HEK293 (cell line): ENCODE data around the gene C1QL4.

Experiments used
- CTCF ChIA-PET: fragments of 350-600 bp; formaldehyde crosslinking; extraction: SDS; loops from one replicate; lab custom pipeline; 2021; ENCODE audit warnings: antibody characterized with exemption; lab: Yijun Ruan, JAX
- POLR2A ChIA-PET: fragments of 300-600 bp; formaldehyde crosslinking; extraction: SDS; loops from one replicate; lab custom pipeline; 2020; ENCODE audit warnings: antibody characterized with exemption, inconsistent platforms; lab: Yijun Ruan, JAX
- H3K27ac ChIP-seq: fragments of 200-500 bp; sonication (Bioruptor generic); 2 replicates; pipeline ENCODE4 v1.5.1; 2014; ENCODE audit warnings: low read depth, low read length, control low read depth, inconsistent platforms; ENCODE audit errors: extremely low read depth
- H3K36me3 ChIP-seq, 2 experiments: fragments of 200-500 bp in 1 of 2; sonication (Bioruptor generic) in 1 of 2; 1 replicate in 1 of 2; 2 replicates in 1 of 2; pipeline ENCODE4 v1.5.1; 2014 to 2017; ENCODE audit warnings: inconsistent platforms in 2 of 2, low read length in 2 of 2; ENCODE audit not compliant: control insufficient read depth in 2 of 2, insufficient read depth in 1 of 2
- H3K4me1 ChIP-seq: fragments of 200-500 bp; sonication (Bioruptor generic); 2 replicates; pipeline ENCODE4 v1.5.1; 2014; ENCODE audit warnings: mild to moderate bottlenecking, low read length, inconsistent platforms; ENCODE audit not compliant: control insufficient read depth, insufficient read depth
- H3K4me3 ChIP-seq: 2 replicates; pipeline ENCODE4 v1.5.1; 2011; ENCODE audit warnings: low read depth, mild to moderate bottlenecking, control low read depth, low read length, moderate library complexity
- H3K9me3 ChIP-seq: fragments of 200-500 bp; sonication (Bioruptor generic); 2 replicates; pipeline ENCODE4 v1.5.1; 2014; ENCODE audit warnings: low read depth, low read length, inconsistent platforms; ENCODE audit not compliant: control insufficient read depth, insufficient read depth
- EGR2 ChIP-seq: fragments of 450-650 bp; formaldehyde crosslinking; IDR thresholded peaks from 2 replicates; pipeline ENCODE4 v1.5.1; 2016; ENCODE audit warnings: low read depth, missing biosample characterization, missing genetic modification characterization
- GLIS1 ChIP-seq: fragments of 450-650 bp; formaldehyde crosslinking; IDR thresholded peaks from 2 replicates; pipeline ENCODE4 v1.5.1; 2016; ENCODE audit warnings: missing biosample characterization, missing genetic modification characterization
- KLF9 ChIP-seq: fragments of 450-650 bp; formaldehyde crosslinking; IDR thresholded peaks from 2 replicates; pipeline ENCODE4 v1.5.1; 2016; ENCODE audit warnings: missing biosample characterization, missing genetic modification characterization, low read depth
- MEIS1 ChIP-seq: sonication (generic); formaldehyde crosslinking; IDR thresholded peaks from 2 replicates; pipeline ENCODE4 v1.8.1; 2022; ENCODE audit warnings: missing genetic modification reagents, mild to moderate bottlenecking, borderline replicate concordance
- MZF1 ChIP-seq: fragments of 450-650 bp; formaldehyde crosslinking; IDR thresholded peaks from 2 replicates; pipeline ENCODE4 v1.5.1; 2017; ENCODE audit warnings: missing biosample characterization, missing genetic modification characterization, borderline replicate concordance
- RBAK ChIP-seq: fragments of 450-650 bp; formaldehyde crosslinking; IDR thresholded peaks from 2 replicates; pipeline ENCODE4 v1.5.1; 2016; ENCODE audit warnings: missing biosample characterization, missing genetic modification characterization
- REPIN1 ChIP-seq: fragments of 450-650 bp; formaldehyde crosslinking; IDR thresholded peaks from 2 replicates; pipeline ENCODE4 v1.5.1; 2017; ENCODE audit warnings: missing biosample characterization, missing genetic modification characterization, low read depth
- SP3 ChIP-seq: fragments of 450-650 bp; formaldehyde crosslinking; IDR thresholded peaks from 2 replicates; pipeline ENCODE4 v1.5.1; 2016; ENCODE audit warnings: missing biosample characterization, missing genetic modification characterization
- ZBTB1 ChIP-seq: fragments of 450-650 bp; formaldehyde crosslinking; IDR thresholded peaks from 2 replicates; pipeline ENCODE4 v1.5.1; 2016; ENCODE audit warnings: missing biosample characterization, missing genetic modification characterization
- ZFP3 ChIP-seq: fragments of 450-650 bp; formaldehyde crosslinking; IDR thresholded peaks from 2 replicates; pipeline ENCODE4 v1.5.1; 2016; ENCODE audit warnings: low read depth, missing biosample characterization, missing genetic modification characterization
- ZNF2 ChIP-seq: fragments of 450-650 bp; formaldehyde crosslinking; IDR thresholded peaks from 2 replicates; pipeline ENCODE4 v1.5.1; 2016; ENCODE audit warnings: missing biosample characterization, missing genetic modification characterization
- ZNF335 ChIP-seq: fragments of 450-650 bp; formaldehyde crosslinking; conservative IDR thresholded peaks from 2 replicates; pipeline ENCODE4 v1.5.1; 2016; ENCODE audit warnings: missing biosample characterization, missing genetic modification characterization
- ZNF561 ChIP-seq: fragments of 450-650 bp; IDR thresholded peaks from 2 replicates; pipeline ENCODE4 v1.5.1; 2018; ENCODE audit warnings: missing biosample characterization, missing genetic modification characterization, borderline replicate concordance
- ZNF658 ChIP-seq: fragments of 450-650 bp; formaldehyde crosslinking; IDR thresholded peaks from 2 replicates; pipeline ENCODE4; 2016; ENCODE audit warnings: missing biosample characterization, missing genetic modification characterization
- ZNF707 ChIP-seq: fragments of 450-650 bp; formaldehyde crosslinking; IDR thresholded peaks from 2 replicates; pipeline ENCODE4 v1.5.1; 2016; ENCODE audit warnings: missing biosample characterization, missing genetic modification characterization
- ZNF830 ChIP-seq: fragments of 450-650 bp; IDR thresholded peaks from 2 replicates; pipeline ENCODE4 v1.5.0; 2018; ENCODE audit warnings: missing biosample characterization, missing genetic modification characterization, low read depth, mild to moderate bottlenecking, moderate library complexity
- TF ChIP-seq, protein P1 (sequence below): fragments of 450-650 bp; formaldehyde crosslinking; IDR thresholded peaks from 2 replicates; pipeline ENCODE4 v1.5.1; 2017; ENCODE audit warnings: missing biosample characterization, missing genetic modification characterization
- TF ChIP-seq, protein P2 (sequence below): fragments of 450-650 bp; formaldehyde crosslinking; IDR thresholded peaks from 2 replicates; pipeline ENCODE4 v1.5.1; 2016; ENCODE audit warnings: missing biosample characterization, missing genetic modification characterization
- TF ChIP-seq, protein P3 (sequence below): fragments of 450-650 bp; formaldehyde crosslinking; IDR thresholded peaks from 2 replicates; pipeline ENCODE4 v1.5.0; 2017; ENCODE audit warnings: missing biosample characterization, missing genetic modification characterization, borderline replicate concordance
- TF ChIP-seq, protein P4 (sequence below): fragments of 450-650 bp; formaldehyde crosslinking; IDR thresholded peaks from 2 replicates; pipeline ENCODE4 v1.5.1; 2016; ENCODE audit warnings: missing biosample characterization, missing genetic modification characterization
- TF ChIP-seq, protein P5 (sequence below): fragments of 450-650 bp; formaldehyde crosslinking; IDR thresholded peaks from 2 replicates; pipeline ENCODE4 v1.5.1; 2016; ENCODE audit warnings: missing biosample characterization, missing genetic modification characterization
- TF ChIP-seq, protein P6 (sequence below): fragments of 450-650 bp; formaldehyde crosslinking; IDR thresholded peaks from 2 replicates; pipeline ENCODE4 v1.5.1; 2016; ENCODE audit warnings: missing biosample characterization, missing genetic modification characterization
- TF ChIP-seq, protein P7 (sequence below): fragments of 450-650 bp; formaldehyde crosslinking; IDR thresholded peaks from 2 replicates; pipeline ENCODE4 v1.5.1; 2016; ENCODE audit warnings: missing biosample characterization, missing genetic modification characterization

Gene C1QL4

DNA sequence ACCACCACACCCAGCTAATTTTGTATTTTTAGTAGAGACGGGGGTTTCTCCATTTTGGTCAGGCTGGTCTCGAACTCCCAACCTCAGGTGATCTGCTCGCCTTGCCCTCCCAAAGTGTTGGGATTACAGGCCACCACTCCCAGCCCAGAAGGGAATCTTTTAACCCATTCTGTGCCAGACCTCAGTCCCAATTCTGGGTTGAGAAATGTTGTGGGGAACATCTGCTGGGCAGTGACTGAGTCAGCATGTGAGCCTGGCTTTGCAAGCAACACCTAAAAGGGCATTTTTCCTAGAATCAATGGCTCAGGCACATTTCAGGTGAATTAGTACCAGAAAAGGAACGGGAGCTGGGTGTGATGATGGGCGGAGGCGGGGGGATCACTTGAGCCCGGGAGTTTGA is 22.7 kb upstream of the C1QL4 start:
- CTCF ChIA-PET: interaction anchor here (0.9 to 11.9 kb wide), 21 partner anchors 7 to 297 kb away, joined by 3 to 517 read pairs (median 22); partner anchors contain the start of genes C1QL4, DNAJC22, PRPH and SPATS2

DNA sequence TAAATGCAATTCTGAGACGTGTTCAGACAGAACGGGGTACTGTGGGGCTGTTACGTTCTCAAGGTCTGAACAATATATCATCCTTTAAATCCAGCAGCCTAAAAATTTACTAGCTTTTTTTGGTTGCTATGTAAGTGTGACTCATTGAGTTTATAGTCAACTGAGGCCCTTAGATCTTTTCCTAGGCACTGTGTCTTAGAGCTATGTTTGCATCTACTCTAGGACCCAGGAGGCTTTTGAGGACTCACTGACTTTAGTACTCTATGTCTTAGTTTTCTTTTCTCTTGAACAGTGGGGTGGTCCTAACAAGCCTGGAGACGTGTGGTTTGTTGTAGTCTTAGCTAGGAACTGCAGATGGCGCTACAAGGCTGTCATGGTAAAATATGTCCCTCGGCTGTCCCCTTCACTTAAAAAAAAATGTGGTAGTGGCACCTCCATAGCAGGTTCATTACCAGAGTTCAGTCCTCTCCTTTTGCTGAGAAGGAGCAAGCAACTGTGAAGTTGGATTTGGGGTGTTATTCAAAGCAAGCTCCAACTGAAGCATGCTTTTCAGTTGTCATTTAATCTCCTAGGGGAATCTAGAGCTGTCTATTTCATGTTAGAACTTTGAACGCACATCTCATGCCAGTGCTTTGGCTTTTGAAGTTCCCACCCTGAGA is 21.6 kb upstream of the C1QL4 start:
- ChIA-PET CTCF (interaction anchor here (0.6 to 11.9 kb wide), 72 partner anchors 8 to 427 kb away, joined by 3 to 517 read pairs (median 5); partner anchors contain the start of genes C1QL4, DNAJC22, KCNH3 and PRPF40B), POLR2A (interaction anchor here (0.6 to 1.9 kb wide), 14 partner anchors 9 to 967 kb away, joined by 3 to 14 read pairs (median 5); partner anchors contain the start of gene SPATS2)
- Histone ChIP-seq H3K36me3 (no peaks in the 10 kb centered on the region), H3K9me3 (no peaks in the 10 kb centered on the region), H3K27ac (no peak overlapping the region), H3K4me3 (no peak overlapping the region), H3K4me1 (no peaks in the 10 kb centered on the region)
- TF ChIP-seq, protein P1, sequence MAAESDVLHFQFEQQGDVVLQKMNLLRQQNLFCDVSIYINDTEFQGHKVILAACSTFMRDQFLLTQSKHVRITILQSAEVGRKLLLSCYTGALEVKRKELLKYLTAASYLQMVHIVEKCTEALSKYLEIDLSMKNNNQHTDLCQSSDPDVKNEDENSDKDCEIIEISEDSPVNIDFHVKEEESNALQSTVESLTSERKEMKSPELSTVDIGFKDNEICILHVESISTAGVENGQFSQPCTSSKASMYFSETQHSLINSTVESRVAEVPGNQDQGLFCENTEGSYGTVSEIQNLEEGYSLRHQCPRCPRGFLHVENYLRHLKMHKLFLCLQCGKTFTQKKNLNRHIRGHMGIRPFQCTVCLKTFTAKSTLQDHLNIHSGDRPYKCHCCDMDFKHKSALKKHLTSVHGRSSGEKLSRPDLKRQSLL (tag by site-specific recombination): peak; percentile 83; the same call in 1 of the 2 replicates
- TF ChIP-seq, protein P2, sequence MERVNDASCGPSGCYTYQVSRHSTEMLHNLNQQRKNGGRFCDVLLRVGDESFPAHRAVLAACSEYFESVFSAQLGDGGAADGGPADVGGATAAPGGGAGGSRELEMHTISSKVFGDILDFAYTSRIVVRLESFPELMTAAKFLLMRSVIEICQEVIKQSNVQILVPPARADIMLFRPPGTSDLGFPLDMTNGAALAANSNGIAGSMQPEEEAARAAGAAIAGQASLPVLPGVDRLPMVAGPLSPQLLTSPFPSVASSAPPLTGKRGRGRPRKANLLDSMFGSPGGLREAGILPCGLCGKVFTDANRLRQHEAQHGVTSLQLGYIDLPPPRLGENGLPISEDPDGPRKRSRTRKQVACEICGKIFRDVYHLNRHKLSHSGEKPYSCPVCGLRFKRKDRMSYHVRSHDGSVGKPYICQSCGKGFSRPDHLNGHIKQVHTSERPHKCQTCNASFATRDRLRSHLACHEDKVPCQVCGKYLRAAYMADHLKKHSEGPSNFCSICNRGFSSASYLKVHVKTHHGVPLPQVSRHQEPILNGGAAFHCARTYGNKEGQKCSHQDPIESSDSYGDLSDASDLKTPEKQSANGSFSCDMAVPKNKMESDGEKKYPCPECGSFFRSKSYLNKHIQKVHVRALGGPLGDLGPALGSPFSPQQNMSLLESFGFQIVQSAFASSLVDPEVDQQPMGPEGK (tag by site-specific recombination): peak; percentile 44; the same call in 1 of the 2 replicates
- TF ChIP-seq, protein P3, sequence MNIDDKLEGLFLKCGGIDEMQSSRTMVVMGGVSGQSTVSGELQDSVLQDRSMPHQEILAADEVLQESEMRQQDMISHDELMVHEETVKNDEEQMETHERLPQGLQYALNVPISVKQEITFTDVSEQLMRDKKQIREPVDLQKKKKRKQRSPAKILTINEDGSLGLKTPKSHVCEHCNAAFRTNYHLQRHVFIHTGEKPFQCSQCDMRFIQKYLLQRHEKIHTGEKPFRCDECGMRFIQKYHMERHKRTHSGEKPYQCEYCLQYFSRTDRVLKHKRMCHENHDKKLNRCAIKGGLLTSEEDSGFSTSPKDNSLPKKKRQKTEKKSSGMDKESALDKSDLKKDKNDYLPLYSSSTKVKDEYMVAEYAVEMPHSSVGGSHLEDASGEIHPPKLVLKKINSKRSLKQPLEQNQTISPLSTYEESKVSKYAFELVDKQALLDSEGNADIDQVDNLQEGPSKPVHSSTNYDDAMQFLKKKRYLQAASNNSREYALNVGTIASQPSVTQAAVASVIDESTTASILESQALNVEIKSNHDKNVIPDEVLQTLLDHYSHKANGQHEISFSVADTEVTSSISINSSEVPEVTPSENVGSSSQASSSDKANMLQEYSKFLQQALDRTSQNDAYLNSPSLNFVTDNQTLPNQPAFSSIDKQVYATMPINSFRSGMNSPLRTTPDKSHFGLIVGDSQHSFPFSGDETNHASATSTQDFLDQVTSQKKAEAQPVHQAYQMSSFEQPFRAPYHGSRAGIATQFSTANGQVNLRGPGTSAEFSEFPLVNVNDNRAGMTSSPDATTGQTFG (tag by site-specific recombination): no peak
- TF ChIP-seq, protein P4, sequence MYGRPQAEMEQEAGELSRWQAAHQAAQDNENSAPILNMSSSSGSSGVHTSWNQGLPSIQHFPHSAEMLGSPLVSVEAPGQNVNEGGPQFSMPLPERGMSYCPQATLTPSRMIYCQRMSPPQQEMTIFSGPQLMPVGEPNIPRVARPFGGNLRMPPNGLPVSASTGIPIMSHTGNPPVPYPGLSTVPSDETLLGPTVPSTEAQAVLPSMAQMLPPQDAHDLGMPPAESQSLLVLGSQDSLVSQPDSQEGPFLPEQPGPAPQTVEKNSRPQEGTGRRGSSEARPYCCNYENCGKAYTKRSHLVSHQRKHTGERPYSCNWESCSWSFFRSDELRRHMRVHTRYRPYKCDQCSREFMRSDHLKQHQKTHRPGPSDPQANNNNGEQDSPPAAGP: 0 out of 2 replicates have a peak, but pooled peaks have one; percentile 15
- TF ChIP-seq GLIS1 (peak; percentile 14; the same call in 1 of the 2 replicates), ZNF2 (tag by site-specific recombination) (peak; percentile 71; the same call in 1 of the 2 replicates), ZNF335 (tag by site-specific recombination) (peak; percentile 55), MZF1 (tag by site-specific recombination) (no peak), ZNF561 (tag by site-specific recombination) (0 out of 2 replicates have a peak, but pooled peaks have one; percentile 52), REPIN1 (tag by site-specific recombination) (no peak)

More for the DNA sequence above, 22.7 kb upstream of the C1QL4 start:
- no peaks in the 10 kb centered on the region for H3K4me1 ChIP-seq
- no peak overlapping the region for H3K27ac ChIP-seq
- POLR2A ChIA-PET: interaction anchor here (1.8 kb wide), 1 partner anchor 224 kb away, joined by 4 read pairs; no protein-coding TSS in a partner anchor
- H3K9me3 ChIP-seq: no peaks in the 10 kb centered on the region
- no peaks in the 10 kb centered on the region for H3K36me3 ChIP-seq
- no peak overlapping the region for H3K4me3 ChIP-seq
- no peak for TF ChIP-seq ZNF707 (tag by site-specific recombination)
- TF ChIP-seq ZBTB1: no peak
- TF ChIP-seq ZNF658: no peak
- TF ChIP-seq KLF9 (tag by site-specific recombination): no peak
- no peak for TF ChIP-seq RBAK (tag by site-specific recombination)
- TF ChIP-seq, protein P5, sequence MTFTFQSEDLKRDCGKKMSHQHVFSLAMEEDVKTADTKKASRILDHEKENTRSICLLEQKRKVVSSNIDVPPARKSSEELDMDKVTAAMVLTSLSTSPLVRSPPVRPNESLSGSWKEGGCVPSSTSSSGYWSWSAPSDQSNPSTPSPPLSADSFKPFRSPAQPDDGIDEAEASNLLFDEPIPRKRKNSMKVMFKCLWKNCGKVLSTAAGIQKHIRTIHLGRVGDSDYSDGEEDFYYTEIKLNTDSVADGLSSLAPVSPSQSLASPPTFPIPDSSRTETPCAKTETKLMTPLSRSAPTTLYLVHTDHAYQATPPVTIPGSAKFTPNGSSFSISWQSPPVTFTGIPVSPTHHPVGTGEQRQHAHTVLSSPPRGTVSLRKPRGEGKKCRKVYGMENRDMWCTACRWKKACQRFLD (tag by site-specific recombination): no peak
- TF ChIP-seq, protein P6, sequence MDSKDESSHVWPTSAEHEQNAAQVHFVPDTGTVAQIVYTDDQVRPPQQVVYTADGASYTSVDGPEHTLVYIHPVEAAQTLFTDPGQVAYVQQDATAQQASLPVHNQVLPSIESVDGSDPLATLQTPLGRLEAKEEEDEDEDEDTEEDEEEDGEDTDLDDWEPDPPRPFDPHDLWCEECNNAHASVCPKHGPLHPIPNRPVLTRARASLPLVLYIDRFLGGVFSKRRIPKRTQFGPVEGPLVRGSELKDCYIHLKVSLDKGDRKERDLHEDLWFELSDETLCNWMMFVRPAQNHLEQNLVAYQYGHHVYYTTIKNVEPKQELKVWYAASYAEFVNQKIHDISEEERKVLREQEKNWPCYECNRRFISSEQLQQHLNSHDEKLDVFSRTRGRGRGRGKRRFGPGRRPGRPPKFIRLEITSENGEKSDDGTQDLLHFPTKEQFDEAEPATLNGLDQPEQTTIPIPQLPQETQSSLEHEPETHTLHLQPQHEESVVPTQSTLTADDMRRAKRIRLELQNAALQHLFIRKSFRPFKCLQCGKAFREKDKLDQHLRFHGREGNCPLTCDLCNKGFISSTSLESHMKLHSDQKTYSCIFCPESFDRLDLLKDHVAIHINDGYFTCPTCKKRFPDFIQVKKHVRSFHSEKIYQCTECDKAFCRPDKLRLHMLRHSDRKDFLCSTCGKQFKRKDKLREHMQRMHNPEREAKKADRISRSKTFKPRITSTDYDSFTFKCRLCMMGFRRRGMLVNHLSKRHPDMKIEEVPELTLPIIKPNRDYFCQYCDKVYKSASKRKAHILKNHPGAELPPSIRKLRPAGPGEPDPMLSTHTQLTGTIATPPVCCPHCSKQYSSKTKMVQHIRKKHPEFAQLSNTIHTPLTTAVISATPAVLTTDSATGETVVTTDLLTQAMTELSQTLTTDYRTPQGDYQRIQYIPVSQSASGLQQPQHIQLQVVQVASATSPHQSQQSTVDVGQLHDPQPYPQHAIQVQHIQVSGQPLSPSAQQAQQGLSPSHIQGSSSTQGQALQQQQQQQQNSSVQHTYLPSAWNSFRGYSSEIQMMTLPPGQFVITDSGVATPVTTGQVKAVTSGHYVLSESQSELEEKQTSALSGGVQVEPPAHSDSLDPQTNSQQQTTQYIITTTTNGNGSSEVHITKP (tag by site-specific recombination): no peak
- TF ChIP-seq SP3: no peak
- no peak for TF ChIP-seq ZNF830 (tag by site-specific recombination)
- no peak for TF ChIP-seq EGR2
- TF ChIP-seq ZFP3 (tag by site-specific recombination): no peak
- TF ChIP-seq MEIS1 (CRISPR knock-in tag): no peak
- TF ChIP-seq, protein P7, sequence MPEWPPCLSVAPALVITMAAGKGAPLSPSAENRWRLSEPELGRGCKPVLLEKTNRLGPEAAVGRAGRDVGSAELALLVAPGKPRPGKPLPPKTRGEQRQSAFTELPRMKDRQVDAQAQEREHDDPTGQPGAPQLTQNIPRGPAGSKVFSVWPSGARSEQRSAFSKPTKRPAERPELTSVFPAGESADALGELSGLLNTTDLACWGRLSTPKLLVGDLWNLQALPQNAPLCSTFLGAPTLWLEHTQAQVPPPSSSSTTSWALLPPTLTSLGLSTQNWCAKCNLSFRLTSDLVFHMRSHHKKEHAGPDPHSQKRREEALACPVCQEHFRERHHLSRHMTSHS: no peak
